A204.1 (cell line): Measurements from ENCODE around the gene FRMD6.
"Not testable (repeated sequence)": the region's sequence is repeated elsewhere in the genome, so short reads cannot be mapped to it uniquely, and the experiment has no call there.

Experiments used
- FAIRE-seq: peaks from 2 replicates; lab custom pipeline; 2012; peaks lifted over from hg19 to GRCh38; lab: Jason Lieb, UNC

FRMD6 gene

GRCh38 chr14:51725061-51725460 lies 73.4 kb downstream of the FRMD6 start:
- FAIRE-seq, result no peak

- no peak for FAIRE-seq
These were observed 74.6 kb downstream of the FRMD6 start for GRCh38 chr14:51726166-51726899.

GRCh38 chr14:51727526-51727925 lies 75.8 kb downstream of the FRMD6 start:
- FAIRE-seq, result no peak

- no peak for FAIRE-seq
These were observed 78.4 kb downstream of the FRMD6 start for GRCh38 chr14:51730098-51730497.

GRCh38 chr14:51730684-51731083 lies 79.0 kb downstream of the FRMD6 start:
- FAIRE-seq, result no peak

- no peak for FAIRE-seq
These were observed 80.9 kb downstream of the FRMD6 start for GRCh38 chr14:51732494-51733112.

- FAIRE-seq, result no peak
These were observed 81.4 kb downstream of the FRMD6 start for GRCh38 chr14:51733147-51733546.

- FAIRE-seq, result no peak
These were observed 84.1 kb downstream of the FRMD6 start for GRCh38 chr14:51735851-51736250.

GRCh38 chr14:51738754-51739153 lies 87.0 kb downstream of the FRMD6 start:
- FAIRE-seq, result no peak

- FAIRE-seq, result no peak
These were observed 91.9 kb downstream of the FRMD6 start for GRCh38 chr14:51743588-51744000.

GRCh38 chr14:51744372-51745130 lies 92.8 kb downstream of the FRMD6 start:
- no peak for FAIRE-seq

GRCh38 chr14:51746823-51747222 lies 95.1 kb downstream of the FRMD6 start:
- not testable (repeated sequence) for FAIRE-seq

- FAIRE-seq, result no peak
These were observed 98.8 kb downstream of the FRMD6 start for GRCh38 chr14:51750542-51750941.

- not testable (repeated sequence) for FAIRE-seq
These were observed 100.1 kb downstream of the FRMD6 start for GRCh38 chr14:51751611-51752345.

- not testable (repeated sequence) for FAIRE-seq
These were observed 106.0 kb downstream of the FRMD6 start for GRCh38 chr14:51757756-51758155.

- no peak for FAIRE-seq
These were observed 108.2 kb downstream of the FRMD6 start for GRCh38 chr14:51759950-51760349.

GRCh38 chr14:51765726-51766125 lies 114.0 kb downstream of the FRMD6 start:
- FAIRE-seq, result not testable (repeated sequence)

GRCh38 chr14:51766586-51766985 lies 114.9 kb downstream of the FRMD6 start:
- not testable (repeated sequence) for FAIRE-seq

- FAIRE-seq, result not testable (repeated sequence)
These were observed 117.6 kb downstream of the FRMD6 start for GRCh38 chr14:51769261-51769660.

GRCh38 chr14:51774209-51774608 lies 122.5 kb downstream of the FRMD6 start:
- no peak for FAIRE-seq

- FAIRE-seq, result no peak
These were observed 124.6 kb downstream of the FRMD6 start for GRCh38 chr14:51776102-51776894.
